Progenitor cell of endocrine pancreas (in vitro differentiated cells): ENCODE results near the gene GAL3ST3. TPM values are rescaled to one million over a fixed set of nuclear protein-coding genes. Genes with fewer than 3 reads are reported as not detected.

Source experiments
- DNase-seq: peaks from one replicate; pipeline ENCODE4 v3.0.0; 2021; ENCODE audit warnings: low spot score; ENCODE audit not compliant: unreplicated experiment
- H3K27ac Mint-ChIP-seq: 2 replicates; pipeline ENCODE4 v1.8.0; 2021; ENCODE audit warnings: mild to moderate bottlenecking, moderate library complexity, mixed read lengths
- H3K27me3 Mint-ChIP-seq: 2 replicates; pipeline ENCODE4 v1.8.0; 2021; ENCODE audit warnings: mixed read lengths
- H3K36me3 Mint-ChIP-seq: 2 replicates; pipeline ENCODE4 v1.8.0; 2022; ENCODE audit warnings: mixed read lengths; ENCODE audit not compliant: insufficient read depth
- H3K4me1 Mint-ChIP-seq: 2 replicates; pipeline ENCODE4 v1.8.0; 2021; ENCODE audit warnings: low read depth, mixed read lengths
- H3K4me3 Mint-ChIP-seq: 2 replicates; pipeline ENCODE4 v1.8.0; 2021; ENCODE audit warnings: low read depth, mild to moderate bottlenecking, moderate library complexity, mixed read lengths
- H3K9me3 Mint-ChIP-seq: 2 replicates; pipeline ENCODE4 v1.8.0; 2021; ENCODE audit warnings: low read depth, mixed read lengths
- total RNA-seq: library from RNA; stranded (reverse); gene quantifications from 2 replicates; pipeline ENCODE4 v1.2.1, GENCODE V29; 2021
- TF ChIP-seq, protein P1 (sequence below): fragments of 200-600 bp; sonication (generic); IDR thresholded peaks from one replicate; pipeline ENCODE4 v1.5.0; 2021; ENCODE audit warnings: antibody characterized with exemption, mild to moderate bottlenecking; ENCODE audit not compliant: unreplicated experiment

Gene GAL3ST3
- total RNA-seq, 1 donor from 2014 or later = 3.9 TPM

DNA sequence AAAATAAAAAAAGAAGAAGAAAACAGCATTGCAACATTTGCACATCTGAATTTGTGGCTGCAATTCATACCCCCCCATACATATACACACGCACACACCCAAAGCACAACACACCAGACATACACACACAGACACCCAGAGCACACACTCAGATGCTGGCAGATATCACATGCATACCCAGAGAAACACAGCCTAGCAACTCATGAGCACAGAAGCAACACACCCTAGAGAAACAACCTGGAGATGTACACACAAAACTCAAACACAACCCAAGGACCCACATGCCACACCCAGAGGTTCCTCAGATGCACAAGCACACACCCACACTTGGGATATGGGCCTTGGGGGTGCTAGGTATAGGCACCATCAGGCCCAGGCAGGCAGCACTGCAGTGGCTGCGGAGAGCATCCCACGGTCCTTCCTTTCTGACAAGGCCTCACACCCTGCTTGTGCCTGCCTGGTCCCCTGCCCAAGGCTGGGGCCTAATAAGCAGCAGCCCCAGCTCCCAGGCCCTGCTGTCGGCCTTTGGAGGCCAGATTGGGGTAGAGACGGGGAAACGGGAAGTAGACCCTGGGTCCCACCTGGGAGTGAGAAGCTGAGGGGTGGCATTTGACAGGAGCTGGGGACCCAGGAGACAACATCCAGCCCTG is 34.0 kb downstream of the GAL3ST3 start:
- peaks cover 15% of the 10 kb centered on the region for H3K27me3 Mint-ChIP-seq
- no peak overlapping the region for H3K27ac Mint-ChIP-seq
- TF ChIP-seq, protein P1, sequence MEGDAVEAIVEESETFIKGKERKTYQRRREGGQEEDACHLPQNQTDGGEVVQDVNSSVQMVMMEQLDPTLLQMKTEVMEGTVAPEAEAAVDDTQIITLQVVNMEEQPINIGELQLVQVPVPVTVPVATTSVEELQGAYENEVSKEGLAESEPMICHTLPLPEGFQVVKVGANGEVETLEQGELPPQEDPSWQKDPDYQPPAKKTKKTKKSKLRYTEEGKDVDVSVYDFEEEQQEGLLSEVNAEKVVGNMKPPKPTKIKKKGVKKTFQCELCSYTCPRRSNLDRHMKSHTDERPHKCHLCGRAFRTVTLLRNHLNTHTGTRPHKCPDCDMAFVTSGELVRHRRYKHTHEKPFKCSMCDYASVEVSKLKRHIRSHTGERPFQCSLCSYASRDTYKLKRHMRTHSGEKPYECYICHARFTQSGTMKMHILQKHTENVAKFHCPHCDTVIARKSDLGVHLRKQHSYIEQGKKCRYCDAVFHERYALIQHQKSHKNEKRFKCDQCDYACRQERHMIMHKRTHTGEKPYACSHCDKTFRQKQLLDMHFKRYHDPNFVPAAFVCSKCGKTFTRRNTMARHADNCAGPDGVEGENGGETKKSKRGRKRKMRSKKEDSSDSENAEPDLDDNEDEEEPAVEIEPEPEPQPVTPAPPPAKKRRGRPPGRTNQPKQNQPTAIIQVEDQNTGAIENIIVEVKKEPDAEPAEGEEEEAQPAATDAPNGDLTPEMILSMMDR = no peak
- H3K36me3 Mint-ChIP-seq = no peaks in the 10 kb centered on the region
- DNase-seq = no peak
- no peak overlapping the region for H3K4me3 Mint-ChIP-seq
- H3K4me1 Mint-ChIP-seq = no peaks in the 10 kb centered on the region
- H3K9me3 Mint-ChIP-seq = no peaks in the 10 kb centered on the region

DNA sequence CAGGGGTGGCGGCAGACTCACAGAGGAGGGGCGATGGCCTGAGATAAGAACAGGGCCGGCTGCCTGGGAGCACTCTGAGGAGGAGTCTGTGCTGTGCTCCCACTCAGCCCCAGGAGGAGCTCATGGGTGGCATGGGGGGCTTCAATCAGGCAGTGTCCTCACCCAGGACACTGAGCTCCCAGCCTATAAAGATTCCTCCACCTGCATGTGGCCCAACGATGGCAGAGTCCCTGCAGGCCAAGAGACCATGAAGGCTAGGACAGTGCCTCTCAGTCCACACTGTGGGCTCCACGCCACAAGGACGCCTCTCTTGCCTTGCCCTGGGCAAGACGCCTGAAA is 35.2 kb downstream of the GAL3ST3 start:
- H3K4me1 Mint-ChIP-seq = no peaks in the 10 kb centered on the region
- no peak overlapping the region for H3K27ac Mint-ChIP-seq
- peaks cover 15% of the 10 kb centered on the region for H3K27me3 Mint-ChIP-seq
- DNase-seq = no peak
- H3K4me3 Mint-ChIP-seq = no peak overlapping the region
- no peaks in the 10 kb centered on the region for H3K36me3 Mint-ChIP-seq
- TF ChIP-seq, protein P1 = no peak
- H3K9me3 Mint-ChIP-seq = no peaks in the 10 kb centered on the region

DNA sequence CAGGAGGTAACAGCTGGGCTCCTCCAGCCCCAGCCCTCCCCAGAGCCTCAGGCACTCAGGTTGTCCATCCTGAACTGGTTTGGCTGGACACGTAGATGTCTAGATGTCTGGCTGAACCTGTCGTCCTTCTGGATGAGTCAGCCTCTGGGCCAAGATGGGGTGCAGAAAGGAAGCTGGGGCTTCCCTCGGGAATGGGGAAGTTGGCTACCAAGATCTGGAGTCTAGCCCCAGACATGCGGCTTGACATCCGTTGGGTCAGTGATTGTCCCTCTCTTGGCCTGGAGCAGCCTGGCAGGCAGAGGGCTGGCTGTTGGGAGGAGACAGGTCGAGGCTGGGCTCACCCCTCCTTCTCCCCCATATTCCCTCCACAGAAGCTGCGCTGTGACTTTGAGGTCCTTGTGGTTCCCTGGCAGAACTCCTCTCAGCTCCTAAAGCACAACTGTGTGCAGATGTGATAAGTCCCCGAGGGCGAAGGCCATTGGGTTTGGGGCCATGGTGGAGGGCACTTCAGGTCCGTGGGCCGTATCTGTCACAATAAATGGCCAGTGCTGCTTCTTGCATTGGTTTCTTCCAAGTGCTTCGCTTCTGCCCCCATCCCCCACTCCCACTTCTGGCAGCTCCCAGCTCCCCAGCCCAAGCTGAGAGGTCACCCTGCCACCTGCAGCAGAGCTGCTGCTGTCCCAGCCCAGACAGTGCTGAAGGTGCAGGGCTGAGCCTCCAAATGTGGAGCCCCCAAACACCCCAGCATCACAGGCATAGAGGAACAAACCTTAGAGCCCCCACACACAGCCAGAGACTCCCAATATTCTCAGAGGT is 35.8 kb downstream of the GAL3ST3 start:
- Mint-ChIP-seq H3K27ac (no peak overlapping the region), H3K4me3 (no peak overlapping the region), H3K27me3 (peaks cover 18% of the 10 kb centered on the region), H3K4me1 (no peaks in the 10 kb centered on the region), H3K36me3 (no peaks in the 10 kb centered on the region), H3K9me3 (no peaks in the 10 kb centered on the region)
- no peak for DNase-seq
- TF ChIP-seq, protein P1 = no peak

DNA sequence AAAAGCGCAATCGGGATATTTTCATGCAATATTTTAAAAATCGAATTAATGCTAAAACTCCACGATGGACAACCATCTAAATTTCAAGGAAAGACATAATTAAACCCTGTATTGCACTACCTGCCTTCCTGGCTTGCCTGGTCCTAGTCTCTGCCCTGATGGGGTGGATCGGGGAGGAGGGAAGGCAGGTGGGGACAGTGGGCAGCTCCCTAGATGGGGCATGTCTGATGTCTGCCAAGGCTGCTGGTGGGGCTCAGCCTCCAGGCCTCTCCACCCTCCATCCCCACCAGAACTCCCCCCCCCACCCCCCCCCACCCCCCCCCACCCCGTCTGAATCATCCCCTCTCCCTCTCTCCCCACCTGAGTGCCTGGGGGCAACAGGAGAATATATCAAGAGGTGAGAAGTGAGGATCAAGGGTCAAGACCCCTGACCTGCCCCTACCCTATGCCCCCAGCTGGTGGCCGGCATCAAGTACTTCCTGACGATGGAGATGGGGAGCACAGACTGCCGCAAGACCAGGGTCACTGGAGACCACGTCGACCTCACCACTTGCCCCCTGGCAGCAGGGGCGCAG is 36.5 kb downstream of the GAL3ST3 start:
- Mint-ChIP-seq H3K9me3 (no peaks in the 10 kb centered on the region), H3K4me1 (no peaks in the 10 kb centered on the region), H3K4me3 (no peak overlapping the region), H3K27ac (no peak overlapping the region), H3K36me3 (no peaks in the 10 kb centered on the region), H3K27me3 (peaks cover 21% of the 10 kb centered on the region)
- no peak for DNase-seq
- TF ChIP-seq, protein P1 = no peak

DNA sequence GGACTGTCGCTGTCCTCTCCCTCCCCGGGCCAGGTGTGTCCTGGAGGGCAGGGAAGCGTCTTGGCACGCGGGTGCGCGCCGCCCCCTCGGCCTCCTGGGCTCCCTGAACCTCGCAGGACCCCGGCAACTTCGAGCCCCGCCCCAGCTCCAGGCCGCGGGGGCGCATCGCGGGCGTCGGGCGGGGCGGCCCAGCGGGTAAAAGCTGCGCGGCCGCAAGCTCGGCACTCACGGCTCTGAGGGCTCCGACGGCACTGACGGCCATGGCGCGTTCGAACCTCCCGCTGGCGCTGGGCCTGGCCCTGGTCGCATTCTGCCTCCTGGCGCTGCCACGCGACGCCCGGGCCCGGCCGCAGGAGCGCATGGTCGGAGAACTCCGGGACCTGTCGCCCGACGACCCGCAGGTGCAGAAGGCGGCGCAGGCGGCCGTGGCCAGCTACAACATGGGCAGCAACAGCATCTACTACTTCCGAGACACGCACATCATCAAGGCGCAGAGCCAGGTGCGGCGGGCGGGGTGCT is 37.1 kb downstream of the GAL3ST3 start, which contains the start of gene CST6:
TSS of gene CST6 (plus strand) at position 224 of the 519 bp plus-strand sequence. CDS start at position 261, 37 bp downstream.
- H3K4me3 Mint-ChIP-seq = no peak within 1 kb of the TSS
- DNase-seq = no peak
- no peak within 1 kb of the TSS for H3K27ac Mint-ChIP-seq
- TF ChIP-seq, protein P1 = no peak
- peaks cover 21% of the 10 kb centered on the region for H3K27me3 Mint-ChIP-seq
- H3K4me1 Mint-ChIP-seq = no peaks in the 10 kb centered on the region
- no peaks in the 10 kb centered on the region for H3K36me3 Mint-ChIP-seq
- H3K9me3 Mint-ChIP-seq = no peaks in the 10 kb centered on the region
